ENCODE measurements around the gene C11orf68.

Gene C11orf68

GRCh38 chr11:65915821-65916251, 3.0 kb downstream of the C11orf68 start:
- Histone ChIP-seq H3K36me3 (replicated peaks) (peaks cover 10% of the 10 kb centered on the region), H3K4me3 (no peak overlapping the region), H3K9me3 (no peaks in the 10 kb centered on the region), H3K4me1 (peaks cover 10% of the 10 kb centered on the region), H3K27me3 (ENCODE audit: low read depth) (no peaks in the 10 kb centered on the region)
- in situ Hi-C loops (cut with MboI; ENCODE audit: low sequenced_read_pairs) = no loop called here
- DNase-seq (ENCODE audit: low spot score in 2 of 2) = no peak

- peaks cover 6% of the 10 kb centered on the region for H3K36me3 ChIP-seq (replicated peaks)
- H3K4me1 ChIP-seq = peaks cover 10% of the 10 kb centered on the region
- in situ Hi-C loops (cut with MboI; ENCODE audit: low sequenced_read_pairs) = no loop called here
- DNase-seq (ENCODE audit: low spot score in 2 of 2) = no peak
- no peaks in the 10 kb centered on the region for H3K27me3 ChIP-seq (ENCODE audit: low read depth)
- H3K9me3 ChIP-seq = no peaks in the 10 kb centered on the region
- no peak overlapping the region for H3K4me3 ChIP-seq
Measured at GRCh38 chr11:65915101-65915820, 3.6 kb downstream of the C11orf68 start.

GRCh38 chr11:65912845-65913244, 6.0 kb downstream of the C11orf68 start:
- Histone ChIP-seq H3K27me3 (ENCODE audit: low read depth) (no peaks in the 10 kb centered on the region), H3K4me3 (no peak overlapping the region), H3K9me3 (no peaks in the 10 kb centered on the region), H3K36me3 (replicated peaks) (peaks cover 3% of the 10 kb centered on the region), H3K4me1 (peaks cover 7% of the 10 kb centered on the region)
- in situ Hi-C loops (cut with MboI; ENCODE audit: low sequenced_read_pairs) = no loop called here
- no peak for DNase-seq (ENCODE audit: low spot score in 2 of 2)

GRCh38 chr11:65911682-65912568, 6.9 kb downstream of the C11orf68 start:
- in situ Hi-C loops (cut with MboI; ENCODE audit: low sequenced_read_pairs) = no loop called here
- DNase-seq (ENCODE audit: low spot score in 2 of 2) = peak; percentile 27 to 70
- Histone ChIP-seq H3K36me3 (replicated peaks) (no peaks in the 10 kb centered on the region), H3K4me1 (peaks cover 7% of the 10 kb centered on the region), H3K27me3 (ENCODE audit: low read depth) (no peaks in the 10 kb centered on the region), H3K4me3 (no peak overlapping the region), H3K9me3 (no peaks in the 10 kb centered on the region)

GRCh38 chr11:65907878-65908277, 11.0 kb downstream of the C11orf68 start:
- H3K36me3 ChIP-seq (replicated peaks) = no peaks in the 10 kb centered on the region
- H3K4me1 ChIP-seq = peaks cover 7% of the 10 kb centered on the region
- H3K9me3 ChIP-seq = no peaks in the 10 kb centered on the region
- in situ Hi-C loops (cut with MboI; ENCODE audit: low sequenced_read_pairs) = no loop called here
- DNase-seq (ENCODE audit: low spot score in 2 of 2) = no peak
- no peak overlapping the region for H3K4me3 ChIP-seq
- H3K27me3 ChIP-seq (ENCODE audit: low read depth) = no peaks in the 10 kb centered on the region

GRCh38 chr11:65906602-65907001, 12.3 kb downstream of the C11orf68 start:
- Histone ChIP-seq H3K36me3 (replicated peaks) (no peaks in the 10 kb centered on the region), H3K4me1 (peaks cover 2% of the 10 kb centered on the region), H3K4me3 (no peak overlapping the region), H3K9me3 (no peaks in the 10 kb centered on the region), H3K27me3 (ENCODE audit: low read depth) (no peaks in the 10 kb centered on the region)
- no peak for DNase-seq (ENCODE audit: low spot score in 2 of 2)
- in situ Hi-C loops (cut with MboI; ENCODE audit: low sequenced_read_pairs) = no loop called here

GRCh38 chr11:65903715-65904114, 15.1 kb downstream of the C11orf68 start:
- no peaks in the 10 kb centered on the region for H3K27me3 ChIP-seq (ENCODE audit: low read depth)
- DNase-seq (ENCODE audit: low spot score in 2 of 2) = no peak
- in situ Hi-C loops (cut with MboI; ENCODE audit: low sequenced_read_pairs) = no loop called here
- no peaks in the 10 kb centered on the region; the same call in 1 of the 2 replicates for H3K36me3 ChIP-seq (replicated peaks)
- no peak overlapping the region for H3K4me3 ChIP-seq
- no peaks in the 10 kb centered on the region for H3K9me3 ChIP-seq
- 0 out of 2 replicates have a peak, but pooled peaks cover 5% of the 10 kb centered on the region for H3K4me1 ChIP-seq

GRCh38 chr11:65903068-65903481, 15.8 kb downstream of the C11orf68 start:
- H3K4me3 ChIP-seq = no peak overlapping the region
- H3K27me3 ChIP-seq (ENCODE audit: low read depth) = no peaks in the 10 kb centered on the region
- in situ Hi-C loops (cut with MboI; ENCODE audit: low sequenced_read_pairs) = no loop called here
- H3K36me3 ChIP-seq (replicated peaks) = no peaks in the 10 kb centered on the region; the same call in 1 of the 2 replicates
- no peaks in the 10 kb centered on the region for H3K9me3 ChIP-seq
- peaks cover 10% of the 10 kb centered on the region for H3K4me1 ChIP-seq
- no peak for DNase-seq (ENCODE audit: low spot score in 2 of 2)

GRCh38 chr11:65900899-65901180, 18.0 kb downstream of the C11orf68 start:
- peak overlapping the region; percentile 75 for H3K4me3 ChIP-seq

GRCh38 chr11:65900125-65900898, 18.6 kb downstream of the C11orf68 start, which contains the start of gene FOSL1:
Gene FOSL1 (minus strand): TSS chr11:65900388. CDS start chr11:65900339, 49 bp downstream.
- Histone ChIP-seq H3K9me3 (no peaks in the 10 kb centered on the region), H3K4me1 (peaks cover 10% of the 10 kb centered on the region), H3K4me3 (peak within 1 kb of the TSS; percentile 75), H3K36me3 (replicated peaks) (peaks cover 13% of the 10 kb centered on the region), H3K27me3 (ENCODE audit: low read depth) (no peaks in the 10 kb centered on the region)
- in situ Hi-C loops (cut with MboI; ENCODE audit: low sequenced_read_pairs) = no loop called here
- DNase-seq (ENCODE audit: low spot score in 2 of 2) = peak; percentile 85 to 95

More at GRCh38 chr11:65900899-65901180, 18.0 kb downstream of the C11orf68 start:
- Histone ChIP-seq H3K27me3 (ENCODE audit: low read depth) (no peaks in the 10 kb centered on the region), H3K9me3 (no peaks in the 10 kb centered on the region), H3K4me1 (peaks cover 10% of the 10 kb centered on the region), H3K36me3 (replicated peaks) (peaks cover 8% of the 10 kb centered on the region)
- in situ Hi-C loops (cut with MboI; ENCODE audit: low sequenced_read_pairs) = no loop called here
- no peak for DNase-seq (ENCODE audit: low spot score in 2 of 2)

GRCh38 chr11:65899356-65900124, 19.3 kb downstream of the C11orf68 start:
- H3K9me3 ChIP-seq = no peaks in the 10 kb centered on the region
- peaks cover 14% of the 10 kb centered on the region for H3K36me3 ChIP-seq (replicated peaks)
- peak in 1 of 2 experiments; percentile 72 for DNase-seq (ENCODE audit: low spot score in 2 of 2)
- H3K4me1 ChIP-seq = peaks cover 10% of the 10 kb centered on the region
- peak overlapping the region; percentile 75 for H3K4me3 ChIP-seq
- in situ Hi-C loops (cut with MboI; ENCODE audit: low sequenced_read_pairs) = no loop called here
- no peaks in the 10 kb centered on the region for H3K27me3 ChIP-seq (ENCODE audit: low read depth)

- Histone ChIP-seq H3K27me3 (ENCODE audit: low read depth) (no peaks in the 10 kb centered on the region), H3K36me3 (replicated peaks) (peaks cover 14% of the 10 kb centered on the region), H3K4me1 (peaks cover 10% of the 10 kb centered on the region), H3K4me3 (peak overlapping the region; percentile 75), H3K9me3 (no peaks in the 10 kb centered on the region)
- in situ Hi-C loops (cut with MboI; ENCODE audit: low sequenced_read_pairs) = no loop called here
- DNase-seq (ENCODE audit: low spot score in 2 of 2) = no peak
Measured at GRCh38 chr11:65898656-65899355, 20.1 kb downstream of the C11orf68 start.
